ENCODE measurements around the gene SELENOT.
A peak's percentile ranks its signal among the peaks of the same experiment; 100 is the strongest.
"Not testable (repeated sequence)": the region's sequence is repeated elsewhere in the genome, so short reads cannot be mapped to it uniquely, and the experiment has no call there.

Gene SELENOT

DNA sequence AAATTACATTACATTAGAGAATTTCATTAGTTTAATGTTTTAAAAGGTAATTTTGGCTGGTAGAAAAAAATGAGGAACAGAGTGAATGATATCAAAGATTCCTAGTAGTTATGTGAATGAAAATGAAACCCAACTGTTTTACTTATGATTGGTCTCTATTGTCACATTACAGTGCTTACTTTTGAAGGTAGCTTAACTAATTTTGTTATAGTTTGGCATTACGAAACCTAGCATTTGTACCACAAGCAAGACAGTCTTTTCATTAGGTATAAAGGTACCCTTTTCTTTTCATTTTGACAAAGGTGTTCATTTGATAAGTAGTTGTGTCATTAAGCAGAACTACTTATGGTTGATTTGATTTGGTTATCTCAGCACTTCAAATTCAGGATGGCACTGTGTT lies 6.9 kb downstream of the SELENOT start:
- peak; percentile 28 for DNase-seq

DNA sequence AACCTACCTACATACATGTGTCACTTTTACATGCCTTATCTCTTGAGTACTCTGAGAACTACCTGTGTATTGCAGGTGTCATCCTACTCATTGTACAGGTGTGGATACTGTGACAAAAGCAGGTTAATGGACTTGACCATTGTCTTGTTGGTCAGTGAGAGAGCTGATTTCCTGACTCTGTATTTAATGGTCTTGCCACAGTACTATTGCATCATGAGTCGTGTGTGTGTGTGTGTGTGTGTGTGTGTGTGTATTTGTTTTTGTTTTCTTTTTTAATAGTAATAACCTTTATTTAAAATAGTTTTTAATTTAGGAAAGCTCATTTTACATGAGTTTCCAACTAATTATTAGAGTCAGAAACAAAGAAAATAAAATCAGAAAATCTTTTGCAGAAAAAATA lies 7.7 kb downstream of the SELENOT start:
- DNase-seq: no peak

DNA sequence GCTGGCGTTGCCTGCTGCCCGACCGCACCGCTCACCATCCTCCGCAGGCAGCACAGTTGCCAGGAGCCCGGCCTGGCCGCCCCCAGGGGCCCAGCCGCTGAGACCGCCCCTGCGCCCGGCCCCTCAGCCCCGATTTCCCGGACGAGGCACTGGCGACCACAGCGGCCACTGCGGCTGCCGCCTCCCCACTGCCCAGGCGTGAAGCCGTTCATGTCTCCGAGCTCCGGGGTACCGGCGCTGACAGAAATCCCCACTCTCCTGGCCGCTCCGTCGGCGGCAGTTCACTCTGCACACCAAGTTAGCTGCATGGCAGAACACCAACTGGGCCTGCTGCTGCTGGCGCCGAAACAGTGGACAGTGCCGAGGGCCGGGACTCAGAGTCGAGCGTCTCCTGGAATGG lies 8.5 kb downstream of the SELENOT start:
- no peak for DNase-seq

DNA sequence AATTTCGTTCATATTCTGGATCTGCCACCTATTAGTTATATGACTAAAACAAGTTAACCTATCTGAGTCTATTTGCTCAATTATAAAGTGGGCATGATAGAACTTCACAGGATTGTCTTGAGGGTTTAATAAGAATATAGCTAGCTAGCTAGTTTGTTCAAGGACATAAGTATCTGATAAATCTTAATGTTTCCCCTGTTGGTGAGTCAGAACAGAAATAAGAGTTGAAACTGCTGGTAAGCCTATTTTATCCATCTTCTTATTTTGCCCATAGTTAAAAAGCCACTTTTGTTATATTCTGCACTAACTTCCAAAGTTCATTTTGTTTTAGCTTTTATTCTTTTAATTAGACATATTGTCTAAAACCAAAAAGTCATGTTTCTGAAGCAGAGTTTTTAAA lies 9.4 kb downstream of the SELENOT start:
- peak; percentile 23 for DNase-seq

DNA sequence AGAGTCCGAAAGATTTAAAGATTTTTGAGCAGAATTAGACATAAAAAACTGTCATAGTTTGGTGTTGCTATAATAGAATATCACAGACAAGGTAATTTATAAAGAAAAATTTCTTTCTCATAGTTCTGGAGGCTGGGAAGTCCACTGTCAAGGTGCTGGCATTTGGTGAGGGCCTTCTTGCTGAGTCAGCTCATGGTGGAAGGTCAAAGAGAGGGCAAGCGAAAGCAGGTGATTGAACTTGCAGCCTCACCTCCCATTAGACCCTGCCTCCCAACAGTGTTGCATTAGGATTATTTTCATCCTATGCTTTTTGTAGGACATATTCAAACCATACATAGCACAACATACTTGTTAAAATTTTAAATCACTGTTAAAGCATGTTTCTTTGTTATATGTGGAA lies 9.9 kb downstream of the SELENOT start:
- peak; percentile 27 for DNase-seq

DNA sequence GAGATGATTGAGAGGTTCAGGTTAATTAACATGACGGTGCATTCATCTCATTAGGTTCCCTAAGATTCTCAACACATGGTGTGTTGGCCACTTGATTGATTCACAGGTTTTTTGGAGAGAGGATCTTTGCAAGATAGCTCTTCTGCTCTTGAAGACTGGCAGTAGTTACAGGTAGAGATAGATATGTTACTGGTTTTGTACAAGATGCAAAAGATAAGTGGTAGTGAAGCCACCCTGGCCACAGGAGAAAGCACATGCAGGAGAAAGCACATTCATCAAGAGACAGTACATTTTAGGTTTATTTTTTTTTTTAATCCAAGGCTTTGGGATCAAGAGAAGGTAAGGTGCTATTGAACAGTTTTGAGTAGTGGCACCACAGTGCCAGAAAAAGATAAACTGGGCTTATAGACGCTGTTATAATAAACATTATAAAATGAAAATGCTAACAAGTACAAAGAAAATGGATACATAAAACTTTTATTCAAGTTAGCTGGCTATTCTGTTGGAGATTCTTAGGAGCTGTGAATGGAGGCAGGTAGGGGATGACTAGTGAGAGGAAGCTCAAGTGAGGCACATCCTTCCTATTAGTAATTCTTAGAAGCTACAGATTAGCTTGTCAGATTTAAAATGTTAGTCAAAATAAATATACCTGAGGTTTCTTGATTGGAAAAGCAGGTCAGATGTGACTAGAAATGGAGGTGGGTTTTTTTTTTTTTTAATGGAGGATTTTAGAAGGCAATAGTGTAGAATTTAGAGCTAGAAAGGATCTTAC lies 10.8 kb downstream of the SELENOT start:
- DNase-seq: peak; percentile 60

DNA sequence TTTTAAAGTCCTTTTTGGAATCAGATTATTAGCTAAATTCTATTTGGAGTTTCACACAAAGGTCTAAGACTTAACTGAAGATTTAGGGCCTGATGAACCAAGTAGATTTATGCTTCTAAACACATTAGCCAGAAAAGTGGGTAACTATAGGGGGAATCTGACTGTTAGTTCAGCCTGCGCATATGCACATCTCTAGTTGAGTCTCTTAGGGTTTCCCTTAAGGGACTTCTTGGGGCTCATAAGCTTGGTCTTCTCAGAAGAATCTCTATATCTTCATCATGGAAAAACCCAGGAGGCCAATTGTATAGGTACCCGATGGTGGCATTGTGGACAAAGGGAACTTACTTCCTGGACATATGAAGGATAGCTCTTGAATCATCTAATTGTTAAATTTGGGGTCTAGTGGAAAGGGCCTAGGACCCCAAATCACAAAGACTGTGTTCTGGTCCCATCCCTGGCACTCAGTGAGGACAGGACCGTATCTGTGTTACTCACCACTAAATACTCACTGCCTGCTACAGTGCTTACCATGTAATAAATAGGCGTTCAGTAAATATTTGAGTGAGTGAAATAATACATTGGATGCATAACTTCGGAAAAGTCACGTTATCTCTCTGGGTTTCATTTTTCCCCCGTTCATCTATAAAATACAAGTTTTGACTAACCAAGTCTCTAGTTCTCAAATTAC lies 17.0 kb downstream of the SELENOT start:
- no peak for DNase-seq

DNA sequence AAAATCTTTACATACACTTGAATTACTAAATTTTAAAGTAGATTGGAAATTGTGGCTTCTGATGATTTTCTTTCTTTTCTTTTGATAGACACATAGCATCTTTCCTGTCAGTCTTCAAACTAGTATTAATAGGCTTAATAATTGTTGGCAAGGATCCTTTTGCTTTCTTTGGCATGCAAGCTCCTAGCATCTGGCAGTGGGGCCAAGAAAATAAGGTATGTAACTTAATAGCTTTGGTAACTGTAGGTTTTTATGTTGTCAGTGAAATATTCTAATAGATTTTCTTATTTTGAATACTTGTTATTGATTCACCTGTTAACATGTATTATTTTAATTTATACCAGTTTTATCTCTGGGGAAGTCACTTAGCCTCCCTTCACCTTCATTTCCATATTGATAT lies 19.8 kb downstream of the SELENOT start:
- not testable (repeated sequence) for DNase-seq

DNA sequence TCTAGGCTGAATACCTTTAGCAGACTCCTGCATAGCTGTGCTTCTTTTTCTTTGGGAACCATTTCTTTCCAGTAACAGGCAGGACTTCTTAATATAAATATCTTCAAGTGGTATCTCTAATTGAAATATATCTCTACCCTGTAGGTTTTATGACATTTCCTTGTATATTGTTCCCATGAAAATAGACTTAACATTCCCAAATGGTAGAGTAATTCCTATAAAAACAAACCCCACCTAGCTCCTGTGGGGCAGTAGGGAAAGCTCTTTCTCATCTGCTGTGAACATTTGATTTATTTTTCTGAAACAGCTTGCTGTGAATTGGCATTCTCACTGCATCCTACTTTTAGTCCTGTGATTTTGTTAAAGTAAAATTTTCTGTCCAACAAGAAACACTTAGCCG lies 20.8 kb downstream of the SELENOT start:
- no peak for DNase-seq

DNA sequence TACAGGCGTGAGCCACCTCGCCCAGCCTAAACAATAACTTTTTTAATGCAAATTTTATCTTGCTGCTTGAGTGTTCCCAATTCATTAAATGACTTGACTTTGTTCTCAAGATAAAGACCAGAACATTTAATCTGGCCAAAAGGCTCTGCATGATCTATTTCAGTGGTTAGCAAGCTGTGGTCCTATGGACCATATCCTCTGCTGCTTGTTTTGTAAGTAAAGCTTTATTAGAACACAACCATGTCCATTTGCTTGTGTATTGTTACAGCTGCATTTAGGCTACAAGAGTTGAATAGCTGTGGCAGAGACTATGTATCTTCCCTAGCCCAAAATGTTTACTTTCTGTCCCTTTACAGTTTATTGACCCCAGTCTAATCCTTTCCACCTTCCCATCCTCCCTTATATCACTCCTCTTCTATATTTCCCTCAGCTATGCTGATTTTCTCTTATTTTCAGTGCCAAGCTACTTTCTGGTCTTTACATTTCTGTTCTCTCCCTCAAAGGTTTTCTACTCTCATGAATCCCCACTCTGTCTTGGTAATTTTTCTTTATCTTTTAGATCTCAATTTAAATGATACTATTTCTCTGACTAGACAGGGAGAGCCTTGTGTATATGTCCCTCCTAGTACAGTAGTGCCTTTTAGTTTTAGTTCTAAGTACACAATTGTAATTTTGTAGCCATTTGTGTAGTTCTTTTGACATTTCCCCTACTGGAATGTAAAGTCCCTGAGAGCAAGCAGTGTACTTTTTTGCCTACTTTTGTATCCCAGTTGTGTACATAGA lies 23.2 kb downstream of the SELENOT start:
- DNase-seq: no peak

DNA sequence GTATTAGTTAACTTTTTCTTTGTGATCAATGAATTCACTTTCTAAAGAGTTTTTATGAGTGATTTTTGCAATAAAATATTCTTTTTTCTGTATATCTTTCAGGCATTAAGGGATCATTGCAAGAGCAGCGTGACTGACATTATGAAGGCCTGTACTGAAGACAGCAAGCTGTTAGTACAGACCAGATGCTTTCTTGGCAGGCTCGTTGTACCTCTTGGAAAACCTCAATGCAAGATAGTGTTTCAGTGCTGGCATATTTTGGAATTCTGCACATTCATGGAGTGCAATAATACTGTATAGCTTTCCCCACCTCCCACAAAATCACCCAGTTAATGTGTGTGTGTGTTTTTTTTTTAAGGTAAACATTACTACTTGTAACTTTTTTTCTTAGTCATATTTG lies 24.4 kb downstream of the SELENOT start:
- DNase-seq: no peak

DNA sequence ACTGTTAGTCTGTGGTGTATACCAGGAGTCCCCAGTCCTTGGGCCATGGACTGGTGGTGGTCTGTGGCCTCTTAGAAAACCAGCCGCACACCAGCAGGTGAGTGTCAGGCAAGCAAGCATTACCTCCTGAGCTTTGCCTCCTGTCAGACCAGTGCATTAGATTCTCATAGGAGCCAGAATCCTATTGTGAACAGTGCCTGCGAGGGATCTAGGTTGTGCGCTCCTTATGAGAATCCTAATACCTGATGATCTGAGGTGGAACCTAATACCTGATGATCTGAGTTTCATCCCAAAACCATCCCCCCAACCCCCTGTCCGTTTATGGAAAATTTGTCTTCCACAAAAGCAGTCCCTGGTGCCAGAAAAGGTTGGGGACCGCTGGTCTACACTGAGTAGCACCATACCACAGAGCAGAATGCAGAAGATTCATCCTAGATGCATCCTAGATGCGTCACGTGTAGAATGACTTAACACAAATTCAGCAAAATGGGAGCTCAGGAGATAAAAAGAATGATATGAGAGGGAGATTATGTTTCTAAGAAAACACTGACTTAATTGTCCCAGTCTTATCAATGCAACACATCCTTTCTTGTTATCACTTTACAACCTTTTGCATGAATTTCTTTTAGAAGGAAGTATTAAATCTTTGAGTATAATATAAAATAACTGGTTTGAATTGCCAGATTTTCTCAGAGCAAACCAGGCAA lies 28.5 kb downstream of the SELENOT start:
- DNase-seq: no peak

DNA sequence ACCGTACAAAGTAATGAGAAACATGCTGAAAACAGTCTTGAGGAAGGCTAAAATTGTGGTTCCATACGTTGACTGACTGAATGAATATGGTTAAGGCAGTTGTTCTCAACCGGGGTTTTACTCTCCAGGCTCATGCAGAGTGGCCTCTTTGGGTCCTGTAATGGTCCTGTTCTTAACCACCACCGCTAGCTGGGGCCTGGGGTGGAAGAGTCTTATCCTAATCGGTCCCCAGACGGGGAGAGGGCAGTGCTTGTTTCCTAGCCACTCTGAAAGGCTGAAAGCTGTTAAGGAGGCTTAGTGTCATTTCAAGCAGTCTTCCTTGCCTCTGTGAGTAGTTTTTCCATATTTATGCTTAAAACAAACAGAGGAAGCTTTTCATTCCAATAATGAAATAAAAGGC lies 32.0 kb downstream of the SELENOT start:
- no peak for DNase-seq

DNA sequence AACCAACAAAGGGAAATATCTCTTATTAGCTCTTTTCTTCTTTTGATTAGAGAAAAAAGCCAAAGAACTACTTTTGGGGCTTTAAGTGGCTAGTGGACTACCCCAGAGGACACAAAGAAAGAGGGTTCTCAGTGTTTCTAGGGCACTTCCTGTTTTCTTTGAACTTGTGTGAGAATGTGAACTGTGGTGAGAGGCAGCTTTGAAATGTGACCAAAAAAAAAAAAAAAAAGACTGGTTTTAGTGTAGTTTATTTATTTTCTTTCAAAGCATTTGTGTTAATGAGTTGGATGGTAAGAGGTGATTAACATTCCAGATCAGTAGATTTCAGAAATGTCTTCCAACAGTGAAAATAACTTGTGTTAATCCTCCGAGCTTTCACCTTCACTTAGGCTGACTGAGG lies 32.4 kb downstream of the SELENOT start:
- peak; percentile 28 for DNase-seq

DNA sequence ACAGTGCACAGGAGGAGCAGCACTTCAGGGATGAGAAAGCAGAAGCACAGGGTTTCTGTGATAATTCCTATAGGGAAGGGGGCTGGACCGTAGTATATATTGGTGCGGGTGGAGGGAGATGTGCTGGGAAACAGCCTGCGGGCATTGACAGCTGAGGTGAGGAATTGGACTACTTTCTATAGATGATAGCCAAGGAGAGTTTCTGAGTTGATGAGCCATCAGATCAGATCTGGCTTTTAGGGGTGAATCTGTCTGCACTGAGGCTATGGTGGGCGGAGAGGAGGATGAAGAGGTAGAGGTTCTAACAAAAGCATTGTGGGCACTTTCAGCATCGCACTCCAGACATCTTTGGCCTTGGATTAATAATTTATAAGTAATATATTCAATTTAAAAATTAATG lies 33.1 kb downstream of the SELENOT start:
- no peak for DNase-seq

DNA sequence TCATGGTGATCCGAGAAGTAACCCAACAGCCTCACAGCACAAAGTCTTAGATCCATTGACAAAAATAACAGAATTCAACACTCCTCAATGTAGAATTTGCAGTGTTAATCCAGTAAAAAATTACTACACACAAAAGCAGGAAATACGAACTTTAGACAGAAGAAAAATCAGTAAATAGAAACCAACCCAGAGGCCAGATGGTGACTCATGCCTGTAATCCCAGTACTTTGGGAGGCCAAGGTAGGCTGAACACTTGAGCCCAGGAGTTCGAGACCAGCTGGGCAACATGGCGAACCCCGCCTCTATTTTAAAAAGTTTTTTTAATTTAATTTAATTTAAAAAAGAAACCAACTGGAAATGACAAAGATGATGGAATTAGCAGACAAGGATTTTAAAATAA lies 36.1 kb downstream of the SELENOT start:
- DNase-seq: no peak

DNA sequence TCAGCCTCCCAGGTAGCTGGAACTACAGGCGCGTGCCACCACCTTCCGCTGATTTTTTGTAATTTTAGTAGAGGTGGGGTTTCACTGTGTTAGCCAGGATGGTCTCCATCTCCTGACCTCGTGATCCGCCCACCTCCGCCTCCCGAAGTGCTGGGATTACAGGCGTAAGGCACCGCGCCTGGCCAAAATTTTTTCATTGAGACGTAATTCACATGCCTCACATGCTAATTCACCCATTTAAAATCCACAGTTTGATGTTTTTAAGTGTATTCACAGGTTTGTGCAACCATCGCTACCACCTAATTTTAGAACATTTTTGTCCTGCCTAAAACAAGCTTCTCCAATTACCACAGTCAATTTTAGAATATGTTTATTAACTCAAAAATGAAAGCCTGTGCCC lies 37.1 kb downstream of the SELENOT start:
- no peak for DNase-seq

DNA sequence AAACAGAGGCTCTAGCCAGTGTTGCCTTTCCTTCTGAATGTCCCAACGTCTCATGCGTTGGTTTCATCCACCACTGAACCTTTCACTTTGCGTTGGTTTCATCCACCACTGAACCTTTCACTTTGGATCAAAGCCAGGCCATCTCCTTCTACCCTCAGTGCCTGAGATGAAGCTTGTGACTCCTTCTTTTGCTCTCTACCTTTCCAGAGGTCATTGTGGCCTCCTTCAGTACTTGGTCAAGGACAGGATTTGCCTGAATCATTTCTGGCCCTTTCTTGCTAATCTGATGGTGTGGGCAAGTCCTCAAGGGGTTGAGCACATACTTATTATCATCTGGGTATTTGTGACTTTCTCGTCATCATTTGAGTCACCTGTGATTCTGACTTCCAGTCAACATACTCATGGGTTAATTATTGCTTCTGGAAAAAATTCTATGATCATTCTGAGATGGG lies 50.0 kb downstream of the SELENOT start:
- DNase-seq: peak; percentile 12

DNA sequence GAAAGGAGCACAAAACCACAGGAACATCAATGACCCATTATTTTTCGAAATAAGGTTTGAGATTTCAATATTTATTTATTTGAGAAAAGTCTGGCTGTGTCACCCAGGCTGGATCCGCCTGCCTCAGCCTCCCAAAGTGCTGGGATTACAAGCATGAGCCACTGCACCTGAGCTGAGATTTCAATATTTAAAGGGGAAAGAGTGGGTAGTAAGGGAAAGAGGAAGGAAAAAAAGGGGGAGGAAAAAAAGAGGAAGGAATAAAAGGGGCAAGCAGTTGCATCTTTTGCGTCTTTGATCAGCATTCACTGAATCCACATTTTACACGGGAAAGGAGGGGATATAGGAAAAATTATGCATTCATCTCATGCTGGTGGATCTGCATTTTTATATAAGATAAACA lies 53.2 kb downstream of the SELENOT start:
- DNase-seq: no peak

DNA sequence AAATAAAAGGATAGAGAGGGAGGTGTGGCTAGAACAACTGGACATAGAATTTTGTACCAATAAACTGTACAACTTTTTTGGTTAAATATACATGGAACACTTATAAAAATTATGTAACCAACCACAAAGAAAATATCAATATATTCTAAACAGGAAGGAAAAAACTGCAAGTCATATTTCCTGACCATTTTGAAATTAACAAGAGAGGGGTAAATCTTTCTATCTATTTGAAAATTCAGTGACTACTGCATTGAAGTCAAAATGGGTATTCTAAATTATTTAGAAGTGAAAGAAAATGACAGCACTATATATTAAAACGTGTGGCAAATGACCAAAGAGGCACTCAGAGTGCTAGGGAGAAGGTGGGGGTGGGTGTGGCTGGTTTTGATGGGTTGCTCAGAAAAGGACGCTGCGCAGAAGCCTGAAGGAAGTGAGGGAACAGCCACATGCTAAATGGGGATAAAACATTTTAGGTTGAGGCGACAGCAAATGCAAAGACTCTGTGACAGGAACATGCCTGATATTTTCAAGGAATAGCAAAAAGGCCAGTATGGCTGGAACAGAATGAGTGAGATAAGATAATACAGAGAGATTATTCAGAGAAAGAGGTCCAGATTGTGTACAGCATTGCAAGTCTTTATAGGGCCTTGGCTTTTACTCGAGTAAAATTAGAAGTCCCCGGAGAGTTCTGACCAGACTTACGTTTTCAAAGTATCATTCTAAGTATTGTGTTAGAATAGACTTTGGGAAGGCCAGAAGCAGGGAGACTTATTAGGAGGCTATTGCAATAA lies 59.5 kb downstream of the SELENOT start:
- no peak for DNase-seq

DNA sequence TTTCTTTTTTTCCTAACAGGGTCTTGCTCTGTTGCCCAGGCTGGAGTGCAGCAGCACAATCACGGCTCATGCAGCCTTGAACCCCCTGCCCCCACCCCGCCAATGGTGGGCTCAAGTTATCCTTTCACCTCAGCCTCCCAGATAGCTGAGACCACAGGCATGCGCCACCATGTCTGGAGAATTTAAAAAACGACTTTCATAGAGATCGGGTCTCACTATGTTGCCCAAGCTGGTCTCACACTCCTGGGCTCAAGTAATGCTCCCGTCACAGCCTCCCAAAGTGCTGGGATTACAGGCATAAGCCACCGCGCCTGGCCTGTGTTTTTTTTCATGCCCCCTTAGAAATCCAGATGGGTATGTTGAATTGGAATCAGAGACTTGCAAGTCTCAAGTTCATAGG lies 60.3 kb downstream of the SELENOT start:
- no peak for DNase-seq

DNA sequence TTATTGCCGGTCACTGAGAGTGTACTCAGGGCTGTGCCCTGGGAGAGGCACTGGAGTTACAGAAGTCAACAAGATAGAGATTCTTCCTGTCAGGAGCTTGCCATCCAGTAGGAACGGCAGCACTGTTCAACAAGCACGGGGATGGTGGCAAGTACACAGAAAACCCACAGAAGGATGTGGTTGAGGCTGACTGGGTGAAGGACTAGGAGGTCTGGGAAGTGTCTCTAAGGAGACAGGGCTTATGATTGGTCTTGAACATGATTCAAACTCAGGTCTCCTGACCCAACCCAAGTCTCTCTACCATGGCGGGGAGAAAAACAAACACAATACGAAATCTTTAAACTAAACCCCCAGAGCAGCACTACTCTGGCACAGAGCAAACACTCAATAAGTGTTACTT lies 63.0 kb downstream of the SELENOT start:
- DNase-seq: peak; percentile 15

Data from activated CD4-positive, alpha-beta T cell treated with anti-CD3 and anti-CD28 coated beads, Interleukin-2, Interleukin-6, amounts not matched to agents 100 ng/mL and 50 ng/mL, durations not matched to agents 16 hours and 8 hours (primary cell).